Astrocyte of the spinal cord (primary cell): ENCODE data around the gene ABCB9.
"Not testable (repeated sequence)": the region's sequence is repeated elsewhere in the genome, so short reads cannot be mapped to it uniquely, and the experiment has no call there.

Experiments used
- DNase-seq: peaks from one replicate; pipeline ENCODE4 v3.0.0; 2011; ENCODE audit warnings: low read depth, low spot score
- H3K4me3 ChIP-seq: 2 replicates; pipeline ENCODE4 v1.5.1; 2011; ENCODE audit warnings: low read depth, mild to moderate bottlenecking, low read length, moderate library complexity
- in situ Hi-C: cut with HindIII; loops from 2 replicates; pipeline ENCODE4 v1.10.0; 2017; ENCODE audit warnings: low sequenced_read_pairs
- TF ChIP-seq, protein P1 (sequence below): IDR thresholded peaks from 2 replicates; pipeline ENCODE4 v1.5.1; 2012; ENCODE audit warnings: low read depth, mild to moderate bottlenecking, low read length, inconsistent platforms

ABCB9 gene

DNA sequence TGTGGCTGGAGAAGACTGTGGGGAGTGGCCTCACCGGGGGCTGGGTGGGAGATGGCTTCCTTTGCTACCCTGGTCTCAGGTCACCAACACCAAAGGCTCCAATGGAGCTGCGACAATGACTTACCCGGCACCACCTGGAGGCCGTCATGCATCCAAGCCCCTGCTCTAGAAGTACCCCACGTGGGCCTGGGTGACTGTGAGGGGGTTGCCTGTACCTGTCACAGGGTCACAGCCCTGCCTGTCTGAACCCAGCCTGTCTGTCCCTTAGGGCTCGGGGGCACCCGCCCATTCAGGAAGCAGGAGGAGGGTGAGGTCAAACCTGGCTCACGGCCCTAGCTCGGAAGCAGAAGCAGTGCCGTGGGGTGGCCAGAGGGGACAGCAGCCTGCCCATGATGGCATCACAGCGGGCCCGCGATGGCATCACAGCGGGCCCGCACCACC lies 18.9 kb downstream of the ABCB9 start:
- in situ Hi-C loops, result no loop called here
- H3K4me3 ChIP-seq, result no peak overlapping the region
- DNase-seq, result no peak
- TF ChIP-seq, protein P1, sequence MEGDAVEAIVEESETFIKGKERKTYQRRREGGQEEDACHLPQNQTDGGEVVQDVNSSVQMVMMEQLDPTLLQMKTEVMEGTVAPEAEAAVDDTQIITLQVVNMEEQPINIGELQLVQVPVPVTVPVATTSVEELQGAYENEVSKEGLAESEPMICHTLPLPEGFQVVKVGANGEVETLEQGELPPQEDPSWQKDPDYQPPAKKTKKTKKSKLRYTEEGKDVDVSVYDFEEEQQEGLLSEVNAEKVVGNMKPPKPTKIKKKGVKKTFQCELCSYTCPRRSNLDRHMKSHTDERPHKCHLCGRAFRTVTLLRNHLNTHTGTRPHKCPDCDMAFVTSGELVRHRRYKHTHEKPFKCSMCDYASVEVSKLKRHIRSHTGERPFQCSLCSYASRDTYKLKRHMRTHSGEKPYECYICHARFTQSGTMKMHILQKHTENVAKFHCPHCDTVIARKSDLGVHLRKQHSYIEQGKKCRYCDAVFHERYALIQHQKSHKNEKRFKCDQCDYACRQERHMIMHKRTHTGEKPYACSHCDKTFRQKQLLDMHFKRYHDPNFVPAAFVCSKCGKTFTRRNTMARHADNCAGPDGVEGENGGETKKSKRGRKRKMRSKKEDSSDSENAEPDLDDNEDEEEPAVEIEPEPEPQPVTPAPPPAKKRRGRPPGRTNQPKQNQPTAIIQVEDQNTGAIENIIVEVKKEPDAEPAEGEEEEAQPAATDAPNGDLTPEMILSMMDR, result no peak

DNA sequence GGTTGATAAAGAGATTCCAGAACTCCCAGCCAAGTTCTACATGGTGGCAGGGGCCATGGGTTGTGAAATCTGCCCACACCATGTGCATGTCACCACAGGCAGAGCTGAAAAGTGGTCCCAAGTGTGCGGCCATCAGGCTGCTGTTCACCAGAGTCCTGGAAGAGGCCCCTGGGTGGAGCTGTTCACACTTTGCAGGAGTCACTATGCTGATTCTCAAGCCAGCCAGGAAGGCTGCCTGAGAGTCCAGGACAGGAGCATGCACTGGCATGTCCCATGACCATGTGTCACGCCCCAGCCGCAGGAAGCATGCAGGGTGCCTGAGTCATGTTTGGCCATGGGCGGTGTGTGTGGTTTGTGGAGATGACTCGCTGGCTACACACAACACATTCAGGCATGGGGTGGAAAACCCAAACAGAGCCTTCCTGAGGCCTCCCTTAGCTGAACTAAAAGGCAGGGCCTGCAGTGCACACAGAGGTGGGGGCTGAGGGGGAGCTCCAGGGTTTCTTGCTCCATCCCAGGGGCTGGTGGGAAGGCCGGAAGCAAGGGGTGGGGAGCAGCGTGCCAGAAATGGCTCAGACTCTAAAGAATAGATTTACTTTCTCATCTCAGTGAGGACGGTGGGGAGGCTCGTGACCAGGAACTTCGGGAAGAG lies 19.4 kb downstream of the ABCB9 start:
- peak; percentile 99 for DNase-seq
- H3K4me3 ChIP-seq, result no peak overlapping the region
- TF ChIP-seq, protein P1, result peak; percentile 51
- in situ Hi-C loops, result no loop called here

DNA sequence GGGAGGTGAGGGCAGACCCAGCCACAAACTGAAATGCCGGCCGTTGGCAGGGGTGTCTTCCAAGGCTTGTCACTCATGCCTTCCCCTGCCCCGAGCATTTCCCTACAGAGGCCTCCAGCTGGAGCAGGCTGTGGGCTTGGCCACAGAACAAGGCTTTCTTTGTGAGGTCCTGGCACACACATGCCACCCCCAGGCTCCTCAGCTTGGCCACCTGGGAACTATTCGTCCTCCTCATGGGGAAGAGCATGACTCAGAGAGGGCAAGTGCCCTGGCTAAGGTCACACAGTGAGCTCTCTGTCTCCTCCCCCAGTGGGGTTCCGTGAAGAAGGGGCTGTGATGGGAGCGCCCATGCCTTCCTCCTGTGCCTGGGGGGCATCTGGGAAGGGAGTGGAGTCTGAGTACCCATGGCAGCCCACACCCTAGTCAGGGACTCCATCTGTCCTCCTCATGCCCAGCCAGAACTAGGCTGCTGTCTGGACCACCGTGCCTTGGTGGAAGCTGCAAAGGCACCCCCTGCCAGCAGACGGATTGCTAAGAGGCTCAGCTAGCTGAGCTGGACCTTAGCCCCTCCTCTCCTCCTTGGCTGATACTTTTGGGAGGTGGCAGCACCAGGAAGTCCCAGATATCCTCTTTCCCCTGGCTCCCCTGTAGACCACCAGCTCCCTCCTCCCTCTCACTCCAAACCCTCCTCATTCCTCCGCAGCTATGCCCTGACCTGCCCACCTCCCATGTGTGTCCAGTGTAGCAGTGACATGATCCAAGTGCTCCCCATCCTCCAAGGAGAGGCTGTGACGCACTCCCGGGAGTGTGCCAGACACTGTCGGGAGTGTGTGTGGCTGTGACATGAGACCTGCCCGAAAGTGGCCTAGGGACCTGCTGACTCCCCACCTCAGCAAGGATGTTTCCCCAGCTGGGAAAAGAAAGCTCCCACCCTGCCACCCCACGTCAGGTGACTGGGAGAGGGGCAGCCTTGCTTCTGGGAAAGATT lies 21.4 kb downstream of the ABCB9 start:
- peak; percentile 58 for DNase-seq
- H3K4me3 ChIP-seq, result no peak overlapping the region
- in situ Hi-C loops, result no loop called here
- TF ChIP-seq, protein P1, result no peak

DNA sequence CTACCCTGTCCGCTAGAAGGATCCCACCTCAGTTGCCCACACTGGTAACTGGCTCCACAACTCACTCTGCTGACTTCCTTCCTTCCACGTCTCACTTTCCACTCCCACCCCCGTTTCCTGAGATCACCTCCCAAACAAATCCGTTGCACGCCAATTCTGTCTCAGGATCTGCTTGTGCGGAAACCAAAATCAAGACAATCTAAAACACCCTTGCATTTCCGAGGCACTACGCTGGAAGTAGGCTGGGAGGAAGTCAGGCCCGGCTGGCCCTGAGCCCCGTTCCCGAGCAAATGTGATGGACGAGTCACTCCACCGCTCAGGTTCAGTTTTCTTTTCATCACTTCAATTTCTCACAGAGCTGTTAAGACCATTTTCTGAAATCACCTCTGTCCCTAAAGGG lies 23.1 kb downstream of the ABCB9 start:
- in situ Hi-C loops, result no loop called here
- TF ChIP-seq, protein P1, result no peak
- no peak for DNase-seq
- no peak overlapping the region for H3K4me3 ChIP-seq

DNA sequence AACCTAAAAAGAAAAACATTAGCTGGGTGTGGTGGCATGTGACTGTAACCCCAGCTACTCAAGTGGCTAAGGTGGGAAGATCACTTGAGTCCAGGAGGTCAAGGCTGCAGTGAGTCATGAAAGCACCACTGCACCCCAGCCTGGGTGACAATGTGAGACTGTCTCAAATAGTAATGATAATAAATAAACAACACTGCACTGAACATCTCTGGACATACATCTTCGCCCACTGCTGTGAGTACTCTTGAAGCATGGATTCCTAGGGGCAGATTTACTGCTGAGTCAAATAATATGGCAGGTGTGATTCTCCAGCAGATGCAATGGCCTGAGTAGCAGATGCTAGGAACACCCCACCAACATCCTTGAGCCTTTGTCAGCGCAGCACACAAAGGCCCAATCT lies 23.6 kb downstream of the ABCB9 start:
- in situ Hi-C loops, result no loop called here
- TF ChIP-seq, protein P1, result no peak
- H3K4me3 ChIP-seq, result no peak overlapping the region
- DNase-seq, result peak; percentile 30

DNA sequence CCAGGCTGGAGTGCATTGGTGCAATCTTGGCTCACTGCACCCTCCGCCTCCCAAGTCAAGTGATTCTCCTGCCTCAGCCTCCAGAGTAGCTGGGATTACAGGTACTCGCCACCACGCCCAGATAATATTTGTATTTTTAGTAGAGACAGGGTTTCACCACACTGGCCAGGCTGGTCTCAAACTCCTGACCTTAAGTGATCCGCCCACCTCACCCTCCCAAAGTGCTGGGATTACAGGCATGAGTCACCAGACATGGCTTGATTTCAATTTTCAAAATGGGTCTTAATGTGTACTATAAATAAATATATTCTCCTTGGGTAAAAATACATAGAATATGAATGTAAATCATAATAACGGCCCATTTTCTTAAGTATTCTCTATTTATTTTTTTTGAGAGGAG lies 24.9 kb downstream of the ABCB9 start:
- in situ Hi-C loops, H3K4me3 ChIP-seq: not testable (repeated sequence)
- peak; percentile 41 for DNase-seq

DNA sequence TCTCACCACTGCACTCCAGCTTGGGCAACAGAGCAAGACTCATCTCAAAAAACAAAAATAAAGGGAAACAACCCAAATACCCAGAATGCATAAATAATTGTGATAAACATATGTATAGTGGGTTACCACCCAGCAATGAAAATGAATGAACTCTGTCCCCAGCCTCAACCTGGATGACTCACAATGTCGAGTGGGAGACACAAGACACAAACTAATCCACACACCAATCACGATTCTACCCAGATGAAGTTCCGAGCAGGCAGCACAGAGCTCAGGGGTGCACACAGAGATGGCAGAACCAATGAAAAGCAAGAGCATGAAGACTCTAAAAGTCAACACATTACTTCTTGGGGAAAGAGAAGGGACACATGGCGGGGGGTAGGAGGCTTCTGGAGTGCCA lies 27.1 kb downstream of the ABCB9 start:
- no peak overlapping the region for H3K4me3 ChIP-seq
- TF ChIP-seq, protein P1, result no peak
- DNase-seq, result no peak
- in situ Hi-C loops, result no loop called here
